Right lung (tissue), 5 donors: Measurements from ENCODE around the gene FGF7. TPM values are rescaled to one million over a fixed set of nuclear protein-coding genes. Genes with fewer than 3 reads are reported as not detected.
"Not testable (repeated sequence)": the region's sequence is repeated elsewhere in the genome, so short reads cannot be mapped to it uniquely, and the experiment has no call there.

Experiments
- DNase-seq, 2 donors: peaks; one replicate each; pipeline ENCODE4 v3.0.0-alpha.2; 2013
- polyA plus RNA-seq, 5 donors: library from polyadenylated mRNA; unstranded; fragments of 120-200 nt; gene quantifications; one replicate each; pipeline versions ENCODE4 v1.2.1 to v1.2.3, GENCODE V29; 2013; ENCODE audit warnings: inconsistent platforms in 1 of 5, low replicate concordance in 1 of 5; ENCODE audit not compliant: insufficient read length in 5 of 5, insufficient read depth in 1 of 5

FGF7 gene
- polyA plus RNA-seq, 5 donors = 14.9 to 27.9 (median 19.7) TPM

DNA sequence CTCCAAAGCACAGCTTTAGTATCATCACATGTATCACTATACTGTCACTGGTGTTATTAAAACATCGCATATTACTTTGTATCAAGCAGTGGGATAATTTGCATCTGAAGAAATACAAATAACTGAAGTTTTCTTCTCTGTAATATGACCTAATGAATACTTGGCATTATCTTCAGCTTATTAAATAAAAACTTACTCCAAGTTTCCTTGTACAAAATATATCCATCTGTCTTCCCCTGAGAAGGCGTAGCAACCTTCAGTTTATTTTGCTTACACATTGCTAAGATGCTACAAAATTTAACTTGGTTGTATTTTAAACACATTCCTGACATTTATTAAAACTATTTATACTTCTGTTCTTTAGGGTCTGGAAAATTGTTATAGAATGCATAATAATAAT lies 13.7 kb downstream of the FGF7 start:
- no peak for DNase-seq

GRCh38 chr15:49438962-49439631 lies 16.1 kb downstream of the FGF7 start:
- no peak for DNase-seq

DNA sequence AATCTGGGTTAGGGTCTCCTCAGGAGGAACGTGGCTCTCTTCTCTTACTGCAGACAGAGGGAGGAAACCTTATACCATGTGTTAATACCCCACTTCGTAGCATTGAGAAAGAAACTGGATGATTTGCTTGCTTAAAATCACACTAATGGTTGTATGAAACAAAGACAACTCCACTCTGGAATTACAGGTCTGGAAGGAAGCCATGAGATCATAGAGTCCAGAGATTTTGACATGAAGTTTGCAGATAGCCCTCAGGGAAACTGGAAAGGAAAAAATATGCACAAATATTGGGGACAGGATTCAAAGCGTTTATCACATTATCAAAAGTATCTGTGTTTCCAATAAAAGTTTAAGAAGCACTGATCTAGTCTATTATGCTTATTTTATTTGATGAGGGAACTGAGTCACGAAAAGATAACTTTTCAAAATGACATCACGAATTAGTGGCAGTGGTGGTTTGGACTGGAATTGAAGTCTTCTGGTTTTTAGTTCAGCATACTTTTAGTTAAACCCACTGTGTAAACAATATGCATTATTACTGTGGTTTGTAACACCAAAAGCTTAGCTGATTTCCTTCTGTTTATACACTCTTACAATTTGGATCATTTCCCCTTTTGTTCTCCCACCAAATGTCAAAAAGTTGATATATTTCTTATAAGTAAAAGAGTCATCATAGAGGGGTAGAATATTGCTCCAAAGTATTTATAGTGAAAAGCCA lies 16.8 kb downstream of the FGF7 start:
- no peak for DNase-seq

DNA sequence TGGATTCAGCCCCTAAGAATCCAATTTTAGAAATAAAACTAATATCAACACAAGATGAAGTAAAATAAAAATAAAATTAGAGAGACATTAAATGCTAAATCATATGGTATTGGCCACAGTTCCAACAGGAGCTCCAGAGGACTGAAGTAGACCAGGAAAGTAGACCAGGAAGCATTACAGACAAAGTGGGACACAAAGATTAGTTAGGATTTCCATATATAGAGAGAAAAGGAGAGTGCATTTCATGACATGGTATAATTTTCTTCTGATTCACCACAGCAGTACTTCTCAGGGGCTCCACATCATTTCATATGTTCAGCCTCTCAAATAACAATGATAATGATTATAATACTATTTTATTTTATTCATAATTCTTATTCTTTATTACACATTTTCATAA lies 18.3 kb downstream of the FGF7 start:
- no peak for DNase-seq

DNA sequence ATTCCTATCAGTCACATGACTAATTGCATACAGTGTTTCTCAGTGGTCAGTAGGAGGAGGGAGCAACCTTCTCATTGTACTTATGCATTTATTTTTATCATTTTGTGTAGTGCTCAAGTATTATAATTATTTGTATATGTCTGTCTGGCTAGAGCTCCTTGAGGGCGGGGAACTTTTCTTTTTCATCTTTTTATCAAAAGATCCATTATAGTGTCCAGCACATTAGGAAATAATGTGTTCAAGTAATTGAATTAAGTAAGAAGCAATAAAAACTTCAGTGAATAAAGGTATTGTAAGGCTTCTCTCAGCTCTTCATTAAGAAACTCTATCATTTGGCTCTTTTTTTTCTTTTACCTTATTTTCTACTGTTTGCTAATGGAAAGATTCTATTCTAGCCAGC lies 18.8 kb downstream of the FGF7 start:
- no peak for DNase-seq

DNA sequence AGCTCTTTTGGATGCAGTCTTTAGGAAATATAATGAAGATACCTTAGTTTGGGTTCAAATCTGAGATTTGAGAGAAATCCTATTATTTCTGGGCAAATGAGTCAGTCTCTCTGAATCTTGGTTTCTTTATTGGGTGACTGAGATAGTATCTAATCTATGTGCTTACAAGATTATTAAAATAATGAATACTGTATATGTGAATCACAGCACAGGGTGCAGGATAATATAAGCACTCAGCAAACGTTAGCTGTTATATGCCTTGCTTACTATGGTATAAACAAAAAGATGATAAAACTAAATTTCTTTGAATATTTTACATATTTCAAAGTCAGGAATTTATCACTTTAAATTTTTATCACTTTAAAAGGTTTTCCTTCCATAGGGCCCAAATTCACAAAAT lies 29.6 kb downstream of the FGF7 start:
- DNase-seq = no peak

- no peak for DNase-seq
These were observed 33.1 kb downstream of the FGF7 start for GRCh38 chr15:49456166-49456565.

- DNase-seq = no peak
These were observed 35.1 kb downstream of the FGF7 start for GRCh38 chr15:49458145-49458544.

DNA sequence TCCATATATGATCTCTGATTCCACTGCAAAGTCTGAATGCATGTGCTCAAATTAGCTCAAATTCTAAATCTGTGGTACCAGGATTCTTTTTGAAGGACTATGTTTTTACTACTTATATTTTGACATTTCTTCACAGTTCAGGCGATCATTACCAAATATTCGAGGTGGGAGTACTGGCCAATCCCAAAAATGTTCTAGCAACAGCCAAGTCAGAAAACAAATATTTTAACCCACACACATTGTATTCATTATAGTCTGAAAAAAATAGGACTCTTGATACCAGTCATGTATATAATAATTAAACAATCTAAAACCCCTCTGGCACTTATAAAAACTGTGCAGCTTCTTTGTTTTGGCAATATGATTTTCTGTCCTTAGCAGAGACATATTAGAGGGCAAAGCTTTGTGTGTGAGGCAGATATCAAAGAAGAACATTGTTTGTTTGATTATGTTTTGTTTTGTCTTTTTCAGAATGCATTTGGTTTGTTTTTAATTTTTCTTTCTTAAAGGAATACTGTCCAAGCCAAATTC lies 37.4 kb downstream of the FGF7 start:
- DNase-seq = no peak

- DNase-seq = peak in 1 of 2 donors; percentile 34
These were observed 39.3 kb downstream of the FGF7 start for GRCh38 chr15:49462232-49462844.

GRCh38 chr15:49464522-49464921 lies 41.5 kb downstream of the FGF7 start:
- DNase-seq = no peak

DNA sequence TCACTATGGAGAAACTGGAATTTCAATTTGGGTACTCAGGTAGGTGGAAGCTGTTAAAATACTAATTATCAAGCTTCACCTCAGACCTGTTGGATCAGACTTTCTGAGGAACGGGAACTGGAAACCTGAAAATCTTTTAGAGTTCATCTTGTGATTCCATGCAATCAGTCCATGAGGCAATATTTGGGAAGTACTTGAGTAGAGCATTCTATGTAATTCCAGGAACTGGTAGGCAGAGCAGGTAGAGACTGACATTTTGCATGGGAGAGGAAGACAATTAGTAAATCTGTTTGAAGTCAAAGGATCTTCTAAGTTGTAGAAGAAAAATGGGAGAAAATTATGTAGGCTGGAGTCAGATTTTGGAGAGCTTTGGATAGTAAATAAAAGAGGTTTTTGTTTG lies 43.1 kb downstream of the FGF7 start:
- no peak for DNase-seq

GRCh38 chr15:49467746-49468480 lies 44.9 kb downstream of the FGF7 start:
- DNase-seq = peak; percentile 27 to 38

- no peak for DNase-seq
These were observed 45.4 kb downstream of the FGF7 start for GRCh38 chr15:49468481-49468839.

DNA sequence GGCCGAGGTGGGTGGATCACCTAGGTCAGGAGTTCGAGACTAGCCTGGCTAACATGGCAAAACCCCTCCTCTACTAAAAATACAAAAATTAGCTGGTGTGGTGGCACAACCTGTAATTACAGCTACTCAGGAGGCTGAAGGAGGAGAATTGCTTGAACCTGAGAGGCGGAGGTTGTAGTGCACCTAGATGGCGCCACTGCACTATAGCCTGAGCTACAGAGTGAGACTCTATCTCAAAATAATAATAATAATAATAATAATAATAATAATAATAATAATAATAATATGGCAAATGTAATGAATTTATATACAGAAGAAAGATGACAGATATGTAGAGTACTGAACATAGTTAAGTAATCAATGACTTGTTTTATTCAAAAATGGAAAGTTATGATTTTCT lies 48.2 kb downstream of the FGF7 start:
- not testable (repeated sequence) for DNase-seq

DNA sequence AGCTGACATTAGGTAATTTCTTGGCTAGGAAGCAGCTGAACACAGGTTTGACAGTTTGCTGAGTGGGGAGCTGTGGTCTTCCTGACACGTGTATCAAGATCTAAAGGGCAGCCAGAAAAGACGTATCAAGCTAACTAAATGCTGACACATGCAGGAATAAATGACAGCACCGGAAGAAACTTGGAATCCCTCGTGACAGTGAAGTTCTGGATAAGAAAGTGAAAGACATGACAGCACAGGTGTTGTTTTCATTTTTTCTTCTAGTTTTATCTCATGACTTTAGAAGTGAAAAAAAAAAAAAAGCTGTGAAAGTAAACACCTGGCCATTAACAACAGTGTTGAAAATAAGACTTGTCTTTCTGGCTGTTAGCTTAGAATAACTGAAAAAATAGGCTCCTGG lies 48.7 kb downstream of the FGF7 start:
- DNase-seq = no peak

DNA sequence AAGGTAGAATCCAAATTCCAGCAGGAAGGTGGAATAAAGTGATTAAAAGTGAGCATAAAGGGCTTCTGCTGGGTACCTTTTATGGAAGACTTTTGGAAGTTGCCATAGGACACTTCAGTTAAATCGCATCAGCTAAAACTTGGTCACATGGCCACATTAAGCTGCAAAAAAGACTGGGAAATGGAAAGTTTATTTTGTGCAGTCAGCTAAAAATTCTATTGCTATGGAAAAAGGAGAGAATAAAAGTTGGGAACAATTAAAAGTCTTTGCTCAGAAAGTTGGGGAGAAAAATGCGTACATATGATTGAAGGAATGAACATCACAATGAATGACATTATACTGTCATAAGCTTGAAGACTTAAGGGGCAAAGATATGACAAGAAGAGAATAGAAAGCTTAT lies 49.3 kb downstream of the FGF7 start:
- no peak for DNase-seq

DNA sequence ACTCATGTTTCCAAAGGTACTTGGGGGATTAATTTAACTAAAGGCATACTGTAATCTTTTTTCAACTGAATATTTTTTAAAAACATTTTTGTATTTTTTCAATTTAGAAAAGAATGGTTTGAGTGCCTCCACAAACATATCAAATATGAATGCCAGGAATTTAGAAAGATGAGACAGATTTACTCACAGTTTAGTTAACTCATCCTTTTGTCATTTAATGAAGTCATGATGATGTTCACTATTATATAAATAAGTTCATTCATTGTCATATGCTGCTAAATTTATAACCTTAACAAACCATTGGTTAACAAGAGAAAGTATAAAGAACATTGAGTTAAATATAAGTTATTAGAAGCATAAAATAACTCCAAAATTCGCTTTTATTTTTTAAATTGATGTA lies 50.0 kb downstream of the FGF7 start:
- no peak for DNase-seq

GRCh38 chr15:49478021-49478420 lies 55.0 kb downstream of the FGF7 start:
- not testable (repeated sequence) for DNase-seq

DNA sequence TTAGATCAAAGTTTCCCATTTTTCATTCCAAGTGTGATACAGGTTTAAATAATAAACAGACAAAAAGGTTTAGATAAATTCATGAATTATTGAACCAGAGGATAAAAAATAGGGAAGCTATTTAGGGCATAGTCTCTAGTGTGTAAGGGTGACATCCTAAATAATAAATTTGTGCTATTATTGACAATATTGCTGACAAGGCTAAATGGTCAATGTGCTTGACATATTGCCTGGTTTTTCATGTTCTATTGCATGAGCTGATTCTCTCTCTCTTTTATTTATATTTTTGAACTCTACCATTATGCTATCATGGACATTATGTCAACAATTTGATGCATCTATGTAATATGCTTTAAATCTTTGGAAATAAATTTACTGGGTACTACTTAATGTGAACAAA lies 55.9 kb downstream of the FGF7 start:
- DNase-seq = not testable (repeated sequence)

DNA sequence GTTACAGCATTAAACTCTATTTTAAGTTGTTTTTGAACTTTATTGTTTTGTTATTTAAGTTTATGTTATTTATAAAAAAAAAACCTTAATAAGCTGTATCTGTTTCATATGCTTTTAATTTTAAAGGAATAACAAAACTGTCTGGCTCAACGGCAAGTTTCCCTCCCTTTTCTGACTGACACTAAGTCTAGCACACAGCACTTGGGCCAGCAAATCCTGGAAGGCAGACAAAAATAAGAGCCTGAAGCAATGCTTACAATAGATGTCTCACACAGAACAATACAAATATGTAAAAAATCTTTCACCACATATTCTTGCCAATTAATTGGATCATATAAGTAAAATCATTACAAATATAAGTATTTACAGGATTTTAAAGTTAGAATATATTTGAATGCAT lies 62.4 kb downstream of the FGF7 start:
- not testable (repeated sequence) for DNase-seq

DNA sequence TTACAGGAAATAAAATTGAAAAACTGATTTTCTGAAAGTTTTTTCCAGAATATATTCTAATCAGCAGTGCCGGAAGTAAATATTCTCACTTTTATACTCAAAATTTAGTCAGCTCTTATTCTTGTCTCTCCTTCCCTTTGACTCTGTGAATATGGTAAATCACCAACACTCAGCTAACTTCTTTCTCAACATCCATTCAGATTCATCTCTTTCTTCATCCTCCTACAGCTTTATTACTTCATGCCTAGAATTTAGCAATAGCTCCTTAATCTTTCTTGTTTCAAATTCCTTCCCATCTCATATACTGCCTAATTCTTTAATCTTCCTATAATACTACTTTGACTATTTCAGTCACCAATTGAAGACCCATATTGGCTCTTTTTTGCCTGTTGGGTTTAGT lies 67.9 kb downstream of the FGF7 start:
- DNase-seq = no peak
